GM21723 (cell line): ENCODE results near the gene VPS16.
"Not testable (repeated sequence)": the region's sequence is repeated elsewhere in the genome, so short reads cannot be mapped to it uniquely, and the experiment has no call there.

Experiments
- ATAC-seq: cut with Tn5 transposase; IDR thresholded peaks from one replicate; pipeline ENCODE4 v1.9.1; 2021; ENCODE audit warnings: mild to moderate bottlenecking, moderate library complexity; ENCODE audit not compliant: unreplicated experiment

VPS16 gene

GRCh38 chr20:2892376-2892775, 51.8 kb downstream of the VPS16 start:
- no peak for ATAC-seq

GRCh38 chr20:2894221-2894620, 53.7 kb downstream of the VPS16 start:
- no peak for ATAC-seq

GRCh38 chr20:2895154-2895553, 54.6 kb downstream of the VPS16 start:
- ATAC-seq: not testable (repeated sequence)

GRCh38 chr20:2899243-2899642, 58.7 kb downstream of the VPS16 start:
- no peak for ATAC-seq

GRCh38 chr20:2900845-2901592, 60.5 kb downstream of the VPS16 start:
- no peak for ATAC-seq

GRCh38 chr20:2902291-2902690, 61.7 kb downstream of the VPS16 start:
- no peak for ATAC-seq

GRCh38 chr20:2902818-2903217, 62.3 kb downstream of the VPS16 start:
- ATAC-seq: no peak

GRCh38 chr20:2903686-2904085, 63.1 kb downstream of the VPS16 start:
- ATAC-seq: no peak

GRCh38 chr20:2907519-2907918, 67.0 kb downstream of the VPS16 start:
- no peak for ATAC-seq

GRCh38 chr20:2909953-2910352, 69.4 kb downstream of the VPS16 start:
- ATAC-seq: no peak

GRCh38 chr20:2911200-2911599, 70.7 kb downstream of the VPS16 start:
- ATAC-seq: no peak

GRCh38 chr20:2914160-2914559, 73.6 kb downstream of the VPS16 start:
- ATAC-seq: no peak
